Measurements from ENCODE around the gene CLDN14.

DNA sequence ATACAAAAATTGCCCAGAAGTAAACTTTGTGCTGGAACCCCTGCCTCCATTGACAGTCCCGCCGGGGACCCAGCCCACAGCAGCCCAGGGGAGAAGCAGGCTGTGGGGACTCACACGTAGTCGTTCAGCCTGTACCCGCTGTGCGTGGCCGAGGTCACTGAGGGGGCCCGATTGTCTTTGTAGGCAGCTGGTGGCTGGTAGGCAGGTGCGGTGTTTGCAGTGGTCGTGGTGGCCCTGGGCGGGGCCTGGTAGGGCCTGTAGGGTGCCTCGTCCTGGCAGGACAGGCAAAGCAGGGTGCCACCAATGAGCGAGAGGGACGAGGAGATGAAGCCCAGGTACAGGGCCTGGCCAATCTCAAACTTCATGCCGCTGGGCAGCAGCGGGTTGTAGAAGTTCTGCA, 19.1 kb downstream of the CLDN14 start:
- TF ChIP-seq SP1 (IDR thresholded peaks at IDR 0.05) (no peak), ARNT (IDR thresholded peaks at IDR 0.05) (no peak)
- TF ChIP-seq, protein P1, sequence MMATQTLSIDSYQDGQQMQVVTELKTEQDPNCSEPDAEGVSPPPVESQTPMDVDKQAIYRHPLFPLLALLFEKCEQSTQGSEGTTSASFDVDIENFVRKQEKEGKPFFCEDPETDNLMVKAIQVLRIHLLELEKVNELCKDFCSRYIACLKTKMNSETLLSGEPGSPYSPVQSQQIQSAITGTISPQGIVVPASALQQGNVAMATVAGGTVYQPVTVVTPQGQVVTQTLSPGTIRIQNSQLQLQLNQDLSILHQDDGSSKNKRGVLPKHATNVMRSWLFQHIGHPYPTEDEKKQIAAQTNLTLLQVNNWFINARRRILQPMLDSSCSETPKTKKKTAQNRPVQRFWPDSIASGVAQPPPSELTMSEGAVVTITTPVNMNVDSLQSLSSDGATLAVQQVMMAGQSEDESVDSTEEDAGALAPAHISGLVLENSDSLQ (IDR thresholded peaks at IDR 0.05): no peak

Data from HEK293T (cell line).